Suprapubic skin (tissue), 4 donors: ENCODE results near the gene CKLF. TPM values are rescaled to one million over a fixed set of nuclear protein-coding genes. Genes with fewer than 3 reads are reported as not detected.
"Not testable (repeated sequence)": the region's sequence is repeated elsewhere in the genome, so short reads cannot be mapped to it uniquely, and the experiment has no call there.

Experiments
- DNase-seq, 2 donors: peaks; one replicate each; pipeline ENCODE4 v3.0.0-alpha.2; 2019; ENCODE audit warnings: low spot score in 2 of 2
- H3K27ac ChIP-seq: fragments of 200-600 bp; sonication (generic); one replicate; pipeline ENCODE4 v1.5.1; 2019
- H3K27me3 ChIP-seq: fragments of 200-600 bp; sonication (generic); one replicate; pipeline ENCODE4 v1.5.1; 2019
- H3K36me3 ChIP-seq: fragments of 200-600 bp; sonication (generic); one replicate; pipeline ENCODE4 v1.5.1; 2019
- H3K4me1 ChIP-seq: fragments of 200-600 bp; sonication (generic); one replicate; pipeline ENCODE4 v1.5.1; 2019
- H3K4me3 ChIP-seq: fragments of 200-600 bp; sonication (generic); one replicate; pipeline ENCODE4 v1.5.1; 2019; ENCODE audit warnings: mild to moderate bottlenecking
- H3K9me3 ChIP-seq: fragments of 200-600 bp; sonication (generic); one replicate; pipeline ENCODE4 v1.5.1; 2019
- CTCF ChIP-seq, 2 donors: fragments of 200-600 bp in 1 of 2; fragments of 450-650 bp in 1 of 2; sonication (generic) in 1 of 2; IDR thresholded peaks; one replicate each; pipeline ENCODE4 v1.5.1; 2016 to 2019; ENCODE audit warnings: antibody characterized with exemption in 2 of 2, mild to moderate bottlenecking in 1 of 2, moderate library complexity in 1 of 2
- EP300 ChIP-seq: sonication (generic); formaldehyde crosslinking; IDR thresholded peaks from one replicate; pipeline ENCODE4 v1.6.1; 2017; ENCODE audit warnings: antibody characterized with exemption
- POLR2A ChIP-seq, 2 donors: fragments of 450-650 bp; IDR thresholded peaks; one replicate each; pipeline ENCODE4 v1.6.1; 2017; ENCODE audit warnings: antibody characterized with exemption in 2 of 2, mild to moderate bottlenecking in 2 of 2, moderate library complexity in 2 of 2
- POLR2AphosphoS5 ChIP-seq, 3 donors: sonication (generic); formaldehyde crosslinking; IDR thresholded peaks; one replicate each; pipeline ENCODE4 v1.6.1; 2017; ENCODE audit warnings: antibody characterized with exemption in 3 of 3
- WGBS: methylation state at CpG from one replicate; pipeline ENCODE4 v1.1.5; 2018; 5-methylcytosine and 5-hydroxymethylcytosine counted together
- total RNA-seq, 4 donors: library from RNA; depleted of rRNA; stranded (reverse); fragments of >200 nt; gene quantifications; one replicate each; pipeline ENCODE4 v1.1.0, GENCODE V29; 2016

CKLF gene
- total RNA-seq, 4 donors from 2014 or later, result 15.4 to 33.7 (median 21.4) TPM

GRCh38 chr16:66512272-66513110 lies 39.9 kb upstream of the CKLF start:
- H3K27ac ChIP-seq, result peak overlapping the region; percentile 66
- no peak for TF ChIP-seq CTCF (IDR thresholded peaks at IDR 0.05)
- TF ChIP-seq POLR2A (IDR thresholded peaks at IDR 0.05), result no peak
- TF ChIP-seq EP300, result no peak
- TF ChIP-seq POLR2AphosphoS5 (IDR thresholded peaks at IDR 0.05), result peak in 1 of 3 donors; percentile 24
- no peak for DNase-seq
- peaks cover 7% of the 10 kb centered on the region for H3K36me3 ChIP-seq
- no peak overlapping the region for H3K4me3 ChIP-seq
- H3K4me1 ChIP-seq, result peaks cover 86% of the 10 kb centered on the region
- no peaks in the 10 kb centered on the region for H3K9me3 ChIP-seq
- 68% methylated on average over 15 of the region's 15 CpGs for WGBS
- H3K27me3 ChIP-seq, result no peaks in the 10 kb centered on the region

GRCh38 chr16:66513111-66513723 lies 39.2 kb upstream of the CKLF start:
- no peak for TF ChIP-seq CTCF (IDR thresholded peaks at IDR 0.05)
- no peak for TF ChIP-seq POLR2A (IDR thresholded peaks at IDR 0.05)
- TF ChIP-seq POLR2AphosphoS5 (IDR thresholded peaks at IDR 0.05), result no peak
- no peak for TF ChIP-seq EP300

GRCh38 chr16:66514391-66514790 lies 38.0 kb upstream of the CKLF start:
- not testable (repeated sequence) for H3K4me3 ChIP-seq, H3K36me3 ChIP-seq, H3K27me3 ChIP-seq, DNase-seq, H3K9me3 ChIP-seq, H3K27ac ChIP-seq
- 96% methylated on average over 11 of the region's 17 CpGs for WGBS
- peaks cover 78% of the 10 kb centered on the region for H3K4me1 ChIP-seq

More at GRCh38 chr16:66513111-66513723, 39.2 kb upstream of the CKLF start:
- Histone ChIP-seq H3K9me3 (no peaks in the 10 kb centered on the region), H3K36me3 (peaks cover 7% of the 10 kb centered on the region), H3K4me3 (no peak overlapping the region), H3K27me3 (no peaks in the 10 kb centered on the region), H3K4me1 (peaks cover 85% of the 10 kb centered on the region), H3K27ac (peak overlapping the region; percentile 66)
- 64% methylated on average over 8 of the region's 8 CpGs for WGBS
- DNase-seq, result no peak

- H3K4me1 ChIP-seq, result peaks cover 78% of the 10 kb centered on the region
Measured at GRCh38 chr16:66514980-66515595, 37.3 kb upstream of the CKLF start.

GRCh38 chr16:66515596-66516508 lies 36.5 kb upstream of the CKLF start:
- peak overlapping the region; percentile 80 for H3K27ac ChIP-seq
- H3K9me3 ChIP-seq, result no peaks in the 10 kb centered on the region
- 72% methylated on average over 12 of the region's 12 CpGs for WGBS
- no peaks in the 10 kb centered on the region for H3K27me3 ChIP-seq
- TF ChIP-seq CTCF (IDR thresholded peaks at IDR 0.05), result peak; percentile 14 to 15
- no peak for TF ChIP-seq POLR2AphosphoS5 (IDR thresholded peaks at IDR 0.05)
- DNase-seq, result no peak
- peaks cover 4% of the 10 kb centered on the region for H3K36me3 ChIP-seq
- H3K4me1 ChIP-seq, result peaks cover 78% of the 10 kb centered on the region
- H3K4me3 ChIP-seq, result no peak overlapping the region

More at GRCh38 chr16:66514980-66515595, 37.3 kb upstream of the CKLF start:
- not testable (repeated sequence) for H3K36me3 ChIP-seq, H3K27me3 ChIP-seq, H3K9me3 ChIP-seq, DNase-seq, H3K4me3 ChIP-seq
- WGBS, result 88% methylated on average over 10 of the region's 10 CpGs
- peak overlapping the region; percentile 80 for H3K27ac ChIP-seq
